GDM1 (cell line): Measurements from ENCODE around the gene SEL1L3.

ENCODE experiments used
- DNase-seq: peaks from one replicate; lab custom pipeline; 2025; lab: John Stamatoyannopoulos, UW

Gene SEL1L3

GRCh38 chr4:25816591-25817058 lies 46.2 kb downstream of the SEL1L3 start:
- DNase-seq, result no peak

- DNase-seq, result no peak
These were observed 47.2 kb downstream of the SEL1L3 start for GRCh38 chr4:25815586-25815985.

- no peak for DNase-seq
These were observed 48.3 kb downstream of the SEL1L3 start for GRCh38 chr4:25814301-25815136.

DNA sequence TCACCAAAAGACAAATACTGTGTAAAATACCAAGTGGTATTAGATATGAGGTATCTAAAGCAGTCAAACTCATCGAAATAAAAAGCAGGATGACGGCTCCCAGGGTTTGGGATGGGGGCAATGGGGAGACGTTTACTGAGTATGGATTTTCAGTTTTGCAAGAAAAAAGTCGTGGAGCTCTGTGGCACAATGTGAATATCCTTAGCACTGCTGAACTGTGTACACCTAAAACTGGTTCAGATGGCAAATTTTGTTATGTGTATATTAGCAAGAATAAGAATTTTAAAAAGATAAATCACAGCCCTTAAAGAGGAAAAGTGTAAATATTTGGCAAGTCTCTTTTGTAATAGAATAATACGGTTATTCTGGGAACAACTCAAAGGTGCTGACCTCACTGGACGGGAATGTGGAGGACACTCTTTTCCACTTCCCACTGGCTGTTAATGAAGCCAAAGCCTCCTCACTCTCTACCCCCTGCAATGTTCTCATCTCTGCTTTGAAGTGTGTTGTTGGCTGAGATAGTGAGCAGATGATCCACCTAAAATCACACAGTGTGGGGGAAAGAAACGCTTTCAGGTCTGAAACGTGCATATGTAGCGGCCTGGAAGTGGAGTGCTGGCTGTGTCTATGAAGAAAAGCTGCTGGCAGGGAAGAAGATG lies 49.2 kb downstream of the SEL1L3 start:
- DNase-seq, result no peak

- DNase-seq, result no peak
These were observed 50.9 kb downstream of the SEL1L3 start for GRCh38 chr4:25811841-25812240.

- DNase-seq, result no peak
These were observed 51.5 kb downstream of the SEL1L3 start for GRCh38 chr4:25811374-25811690.

- DNase-seq, result no peak
These were observed 52.1 kb downstream of the SEL1L3 start for GRCh38 chr4:25810461-25811373.

- DNase-seq, result no peak
These were observed 52.8 kb downstream of the SEL1L3 start for GRCh38 chr4:25809996-25810395.

GRCh38 chr4:25807102-25807728 lies 55.6 kb downstream of the SEL1L3 start:
- no peak for DNase-seq

DNA sequence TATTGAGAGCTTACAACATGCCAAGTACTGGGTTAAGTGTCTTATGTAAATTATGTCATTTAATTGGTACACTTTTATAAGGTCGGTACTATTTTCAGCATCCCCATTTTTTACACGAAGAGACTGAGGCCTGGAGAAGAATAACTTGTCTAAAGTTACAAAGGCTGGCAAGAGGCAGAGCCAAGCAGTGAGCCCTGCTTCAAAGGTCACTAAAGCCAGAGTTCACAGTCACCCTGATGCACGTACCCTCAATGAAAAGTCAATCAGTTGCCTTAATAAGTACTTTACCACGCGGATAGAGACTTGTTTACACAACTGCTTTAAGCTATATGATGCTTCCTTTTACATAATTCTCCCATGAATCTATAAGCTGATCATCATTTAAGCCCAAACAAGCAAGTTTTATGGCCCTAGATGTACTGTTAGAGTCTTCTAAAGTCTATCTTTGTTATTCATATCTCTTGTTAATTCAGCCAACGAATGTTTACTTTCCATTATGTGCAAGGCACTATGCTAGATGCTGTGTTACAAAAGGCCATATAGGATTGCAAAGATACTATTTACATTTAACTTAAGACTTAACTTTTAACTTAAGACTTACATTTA lies 57.4 kb downstream of the SEL1L3 start:
- no peak for DNase-seq

DNA sequence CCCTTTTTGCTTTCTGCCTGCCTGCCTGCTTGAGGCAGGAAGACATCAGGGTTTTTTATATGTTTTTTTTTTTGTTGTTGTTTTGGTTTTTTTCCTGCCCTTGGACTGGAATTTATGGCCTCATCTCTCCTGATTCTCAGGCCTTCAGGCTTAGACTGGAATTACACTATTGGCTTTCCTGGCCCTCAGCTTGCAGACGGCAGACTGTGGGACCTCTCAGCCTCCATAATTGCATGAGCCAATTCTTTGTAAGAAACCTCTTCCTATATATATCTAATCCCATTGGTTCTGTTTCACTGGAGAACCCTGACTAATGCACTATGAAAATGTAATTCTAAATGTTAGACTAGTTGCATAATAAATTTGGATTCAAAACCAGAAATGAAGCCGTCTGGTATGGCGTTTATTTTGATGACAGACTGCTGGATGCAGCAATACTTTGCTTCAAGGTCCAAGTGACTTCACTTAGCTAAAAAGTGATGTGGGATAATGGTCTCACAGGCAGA lies 59.0 kb downstream of the SEL1L3 start:
- no peak for DNase-seq

DNA sequence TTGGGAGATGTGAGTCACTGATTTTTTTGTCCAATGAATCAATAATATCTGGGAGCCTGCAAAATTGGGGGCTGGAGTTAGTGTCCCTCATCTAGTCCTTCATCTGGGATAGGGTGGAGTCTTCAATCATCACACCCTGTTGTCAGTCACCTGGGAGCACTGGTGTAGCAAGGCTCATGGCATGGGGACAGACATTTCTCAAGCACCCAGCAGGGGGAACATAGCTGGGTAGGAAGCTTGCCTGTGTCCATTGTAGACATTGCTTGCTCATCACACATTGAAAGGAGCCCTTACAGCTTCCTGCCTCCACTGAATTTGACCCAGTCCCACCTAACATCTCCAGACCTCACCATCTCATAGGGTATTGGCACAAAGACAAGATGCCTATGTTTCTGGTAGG lies 61.2 kb downstream of the SEL1L3 start:
- DNase-seq, result no peak

GRCh38 chr4:25800245-25800644 lies 62.5 kb downstream of the SEL1L3 start:
- DNase-seq, result no peak

DNA sequence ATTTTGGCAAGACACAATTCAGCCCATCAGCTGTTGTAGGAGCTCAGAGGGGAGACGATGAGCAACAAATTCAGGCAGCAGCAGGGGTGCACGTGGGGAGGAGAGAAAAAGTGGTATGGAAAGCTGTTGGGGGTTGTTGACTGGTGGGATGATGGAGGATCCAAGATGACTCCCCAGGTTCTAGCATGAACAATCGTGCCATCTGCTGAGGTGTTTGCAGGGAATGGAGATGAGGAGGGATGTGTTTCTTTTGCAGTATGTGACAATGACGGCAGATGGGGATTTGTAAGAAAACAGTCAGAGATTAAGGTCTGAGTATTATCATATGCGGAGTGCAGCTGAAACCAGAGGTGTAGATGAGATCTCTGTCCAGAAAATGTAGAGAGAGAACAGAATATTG lies 63.3 kb downstream of the SEL1L3 start:
- DNase-seq, result no peak

- no peak for DNase-seq
These were observed 65.7 kb downstream of the SEL1L3 start for GRCh38 chr4:25797136-25797535.

- no peak for DNase-seq
These were observed 67.0 kb downstream of the SEL1L3 start for GRCh38 chr4:25795566-25796454.

- DNase-seq, result no peak
These were observed 67.7 kb downstream of the SEL1L3 start for GRCh38 chr4:25795091-25795490.

DNA sequence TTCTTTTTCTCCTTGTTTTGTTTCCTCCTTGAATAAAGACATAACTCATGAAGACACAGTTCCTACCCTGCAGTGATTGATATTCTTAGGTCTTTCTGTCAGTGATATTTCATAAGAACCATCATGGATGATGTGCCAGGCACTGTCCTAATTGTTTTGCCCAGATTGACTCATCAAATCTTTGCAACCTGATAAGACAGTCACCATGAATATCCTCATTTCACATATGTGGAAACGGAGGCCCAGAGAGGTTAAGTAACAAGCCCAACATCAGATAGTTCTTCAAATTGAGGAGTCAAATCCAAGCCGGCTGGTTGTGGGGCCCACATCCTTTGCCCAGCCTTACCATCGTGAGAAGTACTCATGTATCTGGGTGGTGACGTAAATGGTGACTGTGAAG lies 69.9 kb downstream of the SEL1L3 start:
- no peak for DNase-seq

DNA sequence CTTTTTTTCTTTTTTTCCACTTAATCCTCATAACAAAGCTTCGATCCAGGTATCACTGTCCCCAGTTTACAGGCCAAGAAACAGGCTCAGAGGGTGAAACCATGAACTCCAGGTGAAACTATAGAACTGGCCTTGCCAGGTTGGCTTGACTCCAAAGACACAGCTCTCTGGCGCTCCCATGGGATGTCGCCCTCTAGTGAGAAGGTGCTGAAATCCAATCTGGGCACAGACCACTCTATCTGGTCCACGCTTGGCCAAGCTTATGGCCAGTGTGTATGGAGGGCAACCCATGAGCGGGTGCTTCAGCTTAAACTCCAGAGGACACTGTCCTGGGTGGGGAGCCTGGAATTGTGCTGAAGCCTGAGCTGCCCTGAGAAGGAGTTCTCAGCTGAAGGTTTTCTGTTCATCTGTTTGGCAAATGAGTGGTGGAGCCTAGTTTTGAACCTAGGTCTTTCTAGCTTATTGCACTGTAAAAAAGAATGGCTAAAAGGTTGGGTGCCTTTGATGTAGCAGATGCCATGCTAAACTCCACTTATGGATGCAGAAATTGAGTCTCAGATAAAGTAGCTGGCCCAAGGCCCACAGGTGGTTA lies 70.5 kb downstream of the SEL1L3 start:
- DNase-seq, result no peak

- DNase-seq, result no peak
These were observed 72.8 kb downstream of the SEL1L3 start for GRCh38 chr4:25790024-25790423.
